ENCODE data around the gene SLC8A3. TPM values are rescaled to one million over a fixed set of nuclear protein-coding genes. Genes with fewer than 3 reads are reported as not detected.
A peak's percentile ranks its signal among the peaks of the same experiment; 100 is the strongest.

The SLC8A3 gene
- polyA plus RNA-seq, 1 donor from 2014 or later: not detected

- Mint-ChIP-seq H3K27me3 (peaks cover 41% of the 10 kb centered on the region), H3K4me1 (peaks cover 0 to 21% (median 21%) of the 10 kb centered on the region in 3 donors), H3K27ac (no peak overlapping the region), H3K36me3 (peaks cover 2% of the 10 kb centered on the region), H3K4me3 (peak overlapping the region; percentile 74 to 91 (median 78)), H3K9me3 (peaks cover 0 to 5% (median 0%) of the 10 kb centered on the region in 3 donors)
These were observed 816 bp upstream of the SLC8A3 start for GRCh38 chr14:70189456-70190077.

GRCh38 chr14:70188322-70188658 lies 461 bp downstream of the SLC8A3 start:
- H3K9me3 Mint-ChIP-seq: no peaks in the 10 kb centered on the region
- H3K4me1 Mint-ChIP-seq: peaks cover 0 to 21% (median 21%) of the 10 kb centered on the region in 3 donors
- H3K27me3 Mint-ChIP-seq: peaks cover 34% of the 10 kb centered on the region

GRCh38 chr14:70186900-70187451 lies 1.8 kb downstream of the SLC8A3 start:
- H3K27me3 Mint-ChIP-seq: peaks cover 31% of the 10 kb centered on the region
- no peaks in the 10 kb centered on the region for H3K9me3 Mint-ChIP-seq
- H3K4me1 Mint-ChIP-seq: peaks cover 0 to 21% (median 21%) of the 10 kb centered on the region in 3 donors
- H3K27ac Mint-ChIP-seq: peak overlapping the region in 2 of 3 donors; percentile 16 to 36
- peak overlapping the region; percentile 86 to 96 (median 91) for H3K4me3 Mint-ChIP-seq
- H3K36me3 Mint-ChIP-seq: peaks cover 2% of the 10 kb centered on the region

More at GRCh38 chr14:70188322-70188658, 461 bp downstream of the SLC8A3 start:
- Mint-ChIP-seq H3K36me3 (peaks cover 2% of the 10 kb centered on the region), H3K27ac (no peak overlapping the region), H3K4me3 (peak overlapping the region; percentile 86 to 96 (median 91))

DNA sequence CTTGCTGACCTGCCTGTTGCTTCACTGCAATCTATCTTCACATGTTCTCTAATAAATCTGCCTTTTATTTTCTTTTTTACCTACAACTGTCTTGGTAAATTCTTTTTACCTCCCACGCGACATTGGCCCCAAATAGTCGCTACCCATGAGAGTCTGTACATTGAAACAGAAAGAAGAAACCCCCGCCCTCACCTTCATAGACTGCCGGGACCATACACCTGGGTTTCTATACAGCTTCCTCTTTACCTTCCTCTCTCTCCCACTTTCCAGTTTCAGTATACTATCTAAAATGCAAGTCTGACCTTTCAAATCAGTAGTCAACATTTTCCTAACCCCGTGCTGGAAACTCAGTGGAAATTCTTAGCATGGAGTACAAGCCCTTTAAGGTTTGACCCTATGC lies 4.8 kb downstream of the SLC8A3 start:
- H3K9me3 Mint-ChIP-seq: no peaks in the 10 kb centered on the region
- H3K36me3 Mint-ChIP-seq: no peaks in the 10 kb centered on the region
- peaks cover 0 to 16% (median 16%) of the 10 kb centered on the region in 3 donors for H3K4me1 Mint-ChIP-seq
- H3K27ac Mint-ChIP-seq: no peak overlapping the region
- peaks cover 16% of the 10 kb centered on the region for H3K27me3 Mint-ChIP-seq
- no peak overlapping the region for H3K4me3 Mint-ChIP-seq

DNA sequence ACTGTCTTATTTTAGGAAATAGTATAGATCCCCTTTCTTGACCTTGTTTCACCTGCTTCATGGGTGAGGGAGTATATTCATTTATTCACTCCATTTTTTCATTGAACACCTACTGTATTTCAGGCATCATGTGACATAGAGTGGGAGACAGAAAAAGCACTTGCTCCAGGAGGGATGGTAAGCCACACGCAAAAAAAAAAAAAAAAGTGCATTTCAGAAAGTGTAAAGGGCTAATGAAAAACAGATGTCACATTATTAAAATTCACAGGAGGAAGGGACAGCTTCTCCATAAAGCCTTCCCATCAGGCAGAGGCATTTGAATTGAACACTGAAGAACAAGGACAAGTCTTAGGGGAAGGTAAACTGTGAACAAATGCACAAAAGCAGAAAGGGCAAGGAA lies 7.5 kb downstream of the SLC8A3 start:
- Mint-ChIP-seq H3K27ac (no peak overlapping the region), H3K36me3 (peaks cover 2% of the 10 kb centered on the region), H3K27me3 (peaks cover 3% of the 10 kb centered on the region), H3K9me3 (peaks cover 0 to 2% (median 0%) of the 10 kb centered on the region in 3 donors), H3K4me1 (peaks cover 0 to 6% (median 3%) of the 10 kb centered on the region in 3 donors), H3K4me3 (no peak overlapping the region)

DNA sequence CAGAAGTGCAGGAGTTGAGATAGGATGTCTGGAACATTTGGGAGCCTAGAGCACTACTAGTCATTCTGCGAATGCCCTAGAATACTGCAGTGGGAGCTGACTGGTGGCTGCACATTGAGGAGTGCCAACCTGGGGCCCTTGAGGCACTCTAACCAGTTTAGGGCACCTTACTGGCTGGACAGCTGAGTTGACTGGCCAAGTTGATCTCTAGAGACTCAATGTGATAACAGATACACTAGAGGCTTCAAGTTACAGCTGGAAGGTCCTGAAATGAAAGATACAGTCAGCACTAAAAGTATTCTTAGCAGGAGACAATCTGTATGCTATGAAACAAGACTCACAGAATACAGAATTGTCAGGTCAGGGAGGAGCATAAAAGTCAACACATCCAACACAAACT lies 8.0 kb downstream of the SLC8A3 start:
- Mint-ChIP-seq H3K36me3 (peaks cover 2% of the 10 kb centered on the region), H3K9me3 (peaks cover 0 to 2% (median 0%) of the 10 kb centered on the region in 3 donors), H3K4me1 (peaks cover 0 to 5% (median 0%) of the 10 kb centered on the region in 3 donors), H3K4me3 (no peak overlapping the region), H3K27me3 (peaks cover 3% of the 10 kb centered on the region), H3K27ac (no peak overlapping the region)

- Mint-ChIP-seq H3K36me3 (peaks cover 2% of the 10 kb centered on the region), H3K4me3 (no peak overlapping the region), H3K4me1 (peaks cover 0 to 1% (median 0%) of the 10 kb centered on the region in 3 donors), H3K27ac (no peak overlapping the region), H3K9me3 (peaks cover 0 to 2% (median 0%) of the 10 kb centered on the region in 3 donors), H3K27me3 (no peaks in the 10 kb centered on the region)
These were observed 11.5 kb downstream of the SLC8A3 start for GRCh38 chr14:70177081-70177800.

GRCh38 chr14:70173569-70173968 lies 15.2 kb downstream of the SLC8A3 start:
- Mint-ChIP-seq H3K36me3 (peaks cover 2% of the 10 kb centered on the region), H3K27ac (no peak overlapping the region), H3K4me3 (no peak overlapping the region), H3K4me1 (peaks cover 4 to 7% (median 6%) of the 10 kb centered on the region in 3 donors), H3K27me3 (peaks cover 7% of the 10 kb centered on the region), H3K9me3 (peaks cover 0 to 6% (median 4%) of the 10 kb centered on the region in 3 donors)

- Mint-ChIP-seq H3K9me3 (peaks cover 0 to 6% (median 4%) of the 10 kb centered on the region in 3 donors), H3K27me3 (peaks cover 7% of the 10 kb centered on the region), H3K27ac (peak overlapping the region in 1 of 3 donors; percentile 40), H3K4me1 (peaks cover 4 to 7% (median 6%) of the 10 kb centered on the region in 3 donors), H3K4me3 (peak overlapping the region in 2 of 4 donors; percentile 14 to 26), H3K36me3 (no peaks in the 10 kb centered on the region)
These were observed 17.0 kb downstream of the SLC8A3 start for GRCh38 chr14:70171726-70172125.

DNA sequence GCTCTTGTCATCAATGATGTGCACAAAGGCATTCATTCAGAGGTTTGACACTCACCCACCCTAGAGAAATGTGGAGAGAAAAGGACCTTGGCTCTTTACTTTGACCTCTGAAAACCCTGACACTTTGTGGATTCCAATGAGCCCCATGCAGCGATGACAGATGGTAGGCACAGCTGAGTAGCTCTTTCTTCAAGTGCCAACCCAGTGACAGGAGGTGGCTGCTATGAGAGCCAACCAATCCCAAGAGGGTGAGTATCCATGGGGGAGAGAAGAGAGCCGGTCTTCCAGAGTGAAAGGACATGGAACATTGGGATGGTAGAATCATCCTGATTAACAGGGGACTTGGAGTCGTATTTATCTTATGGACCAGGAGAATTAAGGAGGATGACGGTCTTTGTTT lies 17.8 kb downstream of the SLC8A3 start:
- peaks cover 4 to 7% (median 6%) of the 10 kb centered on the region in 3 donors for H3K4me1 Mint-ChIP-seq
- no peak overlapping the region for H3K4me3 Mint-ChIP-seq
- H3K27me3 Mint-ChIP-seq: peaks cover 7% of the 10 kb centered on the region
- H3K27ac Mint-ChIP-seq: no peak overlapping the region
- no peaks in the 10 kb centered on the region for H3K36me3 Mint-ChIP-seq
- peaks cover 0 to 7% (median 4%) of the 10 kb centered on the region in 3 donors for H3K9me3 Mint-ChIP-seq

- Mint-ChIP-seq H3K27me3 (peaks cover 7% of the 10 kb centered on the region), H3K4me3 (no peak overlapping the region), H3K27ac (no peak overlapping the region), H3K9me3 (peaks cover 0 to 7% (median 4%) of the 10 kb centered on the region in 3 donors), H3K36me3 (no peaks in the 10 kb centered on the region), H3K4me1 (peaks cover 4 to 8% (median 7%) of the 10 kb centered on the region in 3 donors)
These were observed 20.3 kb downstream of the SLC8A3 start for GRCh38 chr14:70168406-70168805.

DNA sequence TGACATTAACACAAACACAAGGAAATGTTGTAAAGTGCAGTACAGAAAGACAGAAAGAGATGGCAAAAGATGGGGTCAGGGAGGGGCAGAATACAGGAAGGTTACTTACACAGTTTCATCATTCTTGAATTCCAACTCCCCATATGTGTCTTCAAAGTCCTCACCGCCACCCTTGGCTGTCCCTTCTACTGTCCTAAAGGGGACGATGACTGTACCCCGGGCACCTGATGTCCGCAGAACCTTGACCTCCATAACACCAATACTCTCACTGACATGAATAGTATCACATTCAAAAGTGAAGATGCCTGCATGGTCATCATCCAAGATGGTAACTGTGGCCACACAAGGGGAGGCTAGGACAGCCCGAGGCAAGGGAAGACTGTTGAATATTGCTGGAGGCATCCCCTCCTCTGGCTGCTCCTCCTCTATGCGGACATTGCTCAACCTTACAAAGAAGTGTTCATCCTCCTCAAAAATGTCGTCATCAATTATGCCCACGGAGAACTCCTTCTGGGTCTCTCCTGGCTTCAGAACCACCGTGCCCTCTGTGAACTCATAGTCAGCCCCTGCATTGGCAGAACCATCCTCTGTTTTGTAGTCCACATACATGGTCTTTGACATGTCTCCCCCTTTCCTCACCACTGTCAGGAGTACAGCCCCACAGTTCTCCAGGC lies 22.1 kb downstream of the SLC8A3 start:
- Mint-ChIP-seq H3K36me3 (no peaks in the 10 kb centered on the region), H3K9me3 (peaks cover 0 to 7% (median 4%) of the 10 kb centered on the region in 3 donors), H3K27me3 (peaks cover 5% of the 10 kb centered on the region), H3K27ac (no peak overlapping the region), H3K4me3 (no peak overlapping the region), H3K4me1 (peaks cover under 1 to 3% (median 2%) of the 10 kb centered on the region in 3 donors)

- peaks cover 0 to 1% (median 0%) of the 10 kb centered on the region in 3 donors for H3K9me3 Mint-ChIP-seq
- H3K4me1 Mint-ChIP-seq: peaks cover 0 to 1% (median 0%) of the 10 kb centered on the region in 3 donors
- peaks cover 3% of the 10 kb centered on the region for H3K27me3 Mint-ChIP-seq
- H3K4me3 Mint-ChIP-seq: no peak overlapping the region
- no peak overlapping the region for H3K27ac Mint-ChIP-seq
- H3K36me3 Mint-ChIP-seq: no peaks in the 10 kb centered on the region
These were observed 26.4 kb downstream of the SLC8A3 start for GRCh38 chr14:70162358-70162757.

DNA sequence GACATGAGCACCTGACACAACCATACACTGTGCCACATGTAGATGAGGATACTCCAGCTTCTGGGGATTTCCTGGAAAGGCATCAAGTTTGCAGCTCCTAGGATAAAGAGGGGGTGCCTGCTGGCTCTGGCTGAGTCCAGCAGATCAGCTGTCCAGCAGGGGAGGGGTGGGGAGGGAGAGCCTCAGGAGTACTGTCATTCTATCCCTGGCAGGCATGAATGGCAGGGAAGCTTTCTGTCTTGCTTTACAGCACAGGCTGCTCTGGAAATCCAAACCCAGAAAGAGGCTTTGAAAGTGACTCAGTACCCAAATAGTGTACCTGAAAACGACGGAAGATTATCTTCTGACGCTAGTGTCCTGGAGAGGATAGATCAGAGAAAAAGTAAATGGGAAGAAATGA lies 32.2 kb downstream of the SLC8A3 start:
- Mint-ChIP-seq H3K4me3 (no peak overlapping the region), H3K27ac (no peak overlapping the region), H3K36me3 (no peaks in the 10 kb centered on the region), H3K27me3 (peaks cover 4% of the 10 kb centered on the region), H3K9me3 (no peaks in the 10 kb centered on the region), H3K4me1 (no peaks in the 10 kb centered on the region)

- Mint-ChIP-seq H3K9me3 (no peaks in the 10 kb centered on the region), H3K27me3 (peaks cover 2% of the 10 kb centered on the region), H3K36me3 (no peaks in the 10 kb centered on the region), H3K27ac (no peak overlapping the region), H3K4me1 (peaks cover 0 to 9% (median 3%) of the 10 kb centered on the region in 3 donors), H3K4me3 (no peak overlapping the region)
These were observed 36.0 kb downstream of the SLC8A3 start for GRCh38 chr14:70152704-70153103.
